ENCODE results near the gene SCYGR4.
"Not testable (repeated sequence)": the region's sequence is repeated elsewhere in the genome, so short reads cannot be mapped to it uniquely, and the experiment has no call there.

Gene SCYGR4

GRCh38 chr2:227598835-227599503, 18.3 kb upstream of the SCYGR4 start, which contains the start of gene SCYGR2:
Gene SCYGR2, plus strand, starts transcription at chr2:227598893. Its CDS starts 0 bp downstream, at chr2:227598893.
- H3K4me3 ChIP-seq; in situ Hi-C loops (cut with MboI; ENCODE audit: low sequenced_read_pairs): not testable (repeated sequence)

DNA sequence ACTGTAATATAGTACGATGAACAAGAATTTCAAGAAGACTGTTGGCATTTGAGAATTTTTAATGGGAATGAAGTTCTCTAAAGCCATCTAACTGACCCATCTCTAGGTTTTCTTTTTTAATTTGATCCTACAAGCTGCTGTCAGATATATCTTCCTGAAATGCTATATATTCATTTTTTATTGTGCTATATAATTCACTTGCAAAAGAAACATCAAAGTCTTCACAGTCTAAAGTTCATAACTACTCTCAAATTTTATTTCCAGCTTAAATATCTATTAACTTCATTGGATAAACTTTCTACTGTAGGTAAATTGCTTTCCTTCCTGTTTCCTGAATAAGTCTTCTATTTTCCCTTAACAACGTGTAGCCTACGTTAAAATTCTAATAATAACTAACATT, 14.9 kb upstream of the SCYGR4 start:
- Histone ChIP-seq H3K4me3 (no peak overlapping the region), H3K27me3 (ENCODE audit: low read depth) (no peaks in the 10 kb centered on the region), H3K9me3 (no peaks in the 10 kb centered on the region), H3K4me1 (no peaks in the 10 kb centered on the region), H3K36me3 (replicated peaks) (no peaks in the 10 kb centered on the region)
- no peak for DNase-seq (ENCODE audit: low spot score in 2 of 2)
- in situ Hi-C loops (cut with MboI; ENCODE audit: low sequenced_read_pairs): no loop called here

More at GRCh38 chr2:227598835-227599503, 18.3 kb upstream of the SCYGR4 start, which contains the start of gene SCYGR2:
- DNase-seq (ENCODE audit: low spot score in 2 of 2); H3K36me3 ChIP-seq (replicated peaks); H3K4me1 ChIP-seq; H3K9me3 ChIP-seq; H3K27me3 ChIP-seq (ENCODE audit: low read depth): not testable (repeated sequence)

- in situ Hi-C loops (cut with MboI; ENCODE audit: low sequenced_read_pairs): no loop called here
- H3K9me3 ChIP-seq: no peaks in the 10 kb centered on the region
Measured at GRCh38 chr2:227606476-227606875, 10.8 kb upstream of the SCYGR4 start.

GRCh38 chr2:227607941-227608340, 9.4 kb upstream of the SCYGR4 start:
- in situ Hi-C loops (cut with MboI; ENCODE audit: low sequenced_read_pairs): no loop called here
- no peaks in the 10 kb centered on the region for H3K4me1 ChIP-seq
- DNase-seq (ENCODE audit: low spot score in 2 of 2): no peak

More at GRCh38 chr2:227606476-227606875, 10.8 kb upstream of the SCYGR4 start:
- no peaks in the 10 kb centered on the region for H3K4me1 ChIP-seq
- no peaks in the 10 kb centered on the region for H3K36me3 ChIP-seq (replicated peaks)
- H3K4me3 ChIP-seq: no peak overlapping the region
- no peak for DNase-seq (ENCODE audit: low spot score in 2 of 2)
- no peaks in the 10 kb centered on the region for H3K27me3 ChIP-seq (ENCODE audit: low read depth)

GRCh38 chr2:227608561-227609338, 8.5 kb upstream of the SCYGR4 start:
- H3K4me1 ChIP-seq: no peaks in the 10 kb centered on the region
- H3K36me3 ChIP-seq (replicated peaks): no peaks in the 10 kb centered on the region
- in situ Hi-C loops (cut with MboI; ENCODE audit: low sequenced_read_pairs): no loop called here
- no peak for DNase-seq (ENCODE audit: low spot score in 2 of 2)
- no peak overlapping the region for H3K4me3 ChIP-seq
- H3K27me3 ChIP-seq (ENCODE audit: low read depth): no peaks in the 10 kb centered on the region
- no peaks in the 10 kb centered on the region for H3K9me3 ChIP-seq

More at GRCh38 chr2:227607941-227608340, 9.4 kb upstream of the SCYGR4 start:
- Histone ChIP-seq H3K9me3 (no peaks in the 10 kb centered on the region), H3K36me3 (replicated peaks) (no peaks in the 10 kb centered on the region), H3K27me3 (ENCODE audit: low read depth) (no peaks in the 10 kb centered on the region), H3K4me3 (no peak overlapping the region)

DNA sequence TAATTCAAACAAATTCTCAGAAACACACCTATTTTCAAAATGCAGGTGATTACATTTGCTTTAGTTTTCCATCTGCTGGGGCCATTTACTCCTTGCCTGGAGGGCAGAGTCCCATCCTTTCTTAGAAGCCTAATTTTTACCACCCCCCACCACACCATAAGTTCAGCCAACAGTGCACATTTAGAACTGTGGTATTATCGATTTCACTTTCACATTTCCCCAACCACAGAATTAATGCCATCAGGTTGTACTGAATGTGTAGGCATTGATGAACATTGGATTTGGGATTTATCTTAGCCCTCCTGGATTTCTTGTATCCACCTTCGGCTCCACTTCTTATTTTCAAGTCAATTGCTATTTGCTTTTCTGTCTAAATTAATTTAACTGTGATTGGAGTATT, 7.2 kb upstream of the SCYGR4 start:
- Histone ChIP-seq H3K9me3 (no peaks in the 10 kb centered on the region), H3K27me3 (ENCODE audit: low read depth) (no peaks in the 10 kb centered on the region), H3K4me3 (no peak overlapping the region), H3K36me3 (replicated peaks) (no peaks in the 10 kb centered on the region), H3K4me1 (no peaks in the 10 kb centered on the region)
- no peak for DNase-seq (ENCODE audit: low spot score in 2 of 2)
- in situ Hi-C loops (cut with MboI; ENCODE audit: low sequenced_read_pairs): no loop called here

DNA sequence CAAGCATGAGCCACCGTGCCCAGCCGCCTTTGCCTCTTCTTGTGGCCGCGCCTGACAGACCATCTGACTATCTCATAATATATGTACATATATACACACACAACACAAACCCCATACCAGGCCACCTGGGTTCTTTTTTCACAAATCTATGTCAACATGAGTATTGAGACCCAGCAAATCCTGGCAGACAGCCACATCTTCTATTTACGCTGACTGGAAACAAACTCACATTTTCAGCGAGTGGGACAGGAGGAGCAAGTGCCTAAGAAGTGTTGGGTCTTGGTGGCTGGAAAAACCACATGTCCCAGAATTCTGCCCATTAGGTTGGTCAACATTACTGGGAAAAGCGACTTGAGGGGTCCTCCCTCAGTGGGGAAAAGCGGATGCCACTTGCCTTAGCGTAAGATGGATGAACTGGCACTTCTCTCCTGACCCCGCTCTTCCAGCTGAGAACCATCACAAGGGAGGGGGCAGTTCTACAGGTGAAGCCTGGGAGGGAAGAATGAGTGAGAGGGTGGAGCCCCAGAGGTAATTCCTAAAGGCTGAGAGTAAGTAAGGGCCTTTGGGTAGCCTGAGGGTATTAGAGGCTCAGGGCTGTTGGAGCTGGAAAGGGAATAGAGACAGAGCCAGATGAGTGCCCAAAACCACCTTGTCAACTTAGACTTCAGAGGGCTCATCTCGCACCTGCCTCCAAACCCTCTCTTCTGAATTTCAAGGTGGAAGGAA, 4.6 kb upstream of the SCYGR4 start:
- Histone ChIP-seq H3K27me3 (ENCODE audit: low read depth) (no peaks in the 10 kb centered on the region), H3K4me3 (no peak overlapping the region), H3K36me3 (replicated peaks) (no peaks in the 10 kb centered on the region), H3K9me3 (no peaks in the 10 kb centered on the region), H3K4me1 (no peaks in the 10 kb centered on the region)
- in situ Hi-C loops (cut with MboI; ENCODE audit: low sequenced_read_pairs): no loop called here
- no peak for DNase-seq (ENCODE audit: low spot score in 2 of 2)

DNA sequence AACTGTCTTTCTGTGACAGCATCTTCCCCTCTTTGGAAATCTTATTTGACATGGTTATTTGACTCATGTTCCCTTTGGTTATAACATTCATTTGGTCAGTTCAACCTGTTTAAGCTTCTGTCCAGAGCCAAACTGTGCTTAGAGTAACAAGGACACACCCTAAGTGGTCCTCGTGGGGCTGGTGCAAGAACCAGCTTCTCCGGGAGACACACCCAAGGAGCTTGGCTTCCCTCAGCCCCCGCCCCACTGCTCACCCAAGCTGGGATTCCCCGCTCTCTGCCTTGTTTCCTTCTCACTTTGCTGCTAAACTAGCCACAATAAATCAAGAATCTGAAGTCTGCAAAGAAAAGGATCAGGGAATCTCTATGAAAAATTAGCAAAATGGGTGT, 4.0 kb upstream of the SCYGR4 start:
- H3K9me3 ChIP-seq: no peaks in the 10 kb centered on the region
- in situ Hi-C loops (cut with MboI; ENCODE audit: low sequenced_read_pairs): no loop called here
- no peaks in the 10 kb centered on the region for H3K4me1 ChIP-seq
- DNase-seq (ENCODE audit: low spot score in 2 of 2): no peak
- no peaks in the 10 kb centered on the region for H3K36me3 ChIP-seq (replicated peaks)
- H3K27me3 ChIP-seq (ENCODE audit: low read depth): no peaks in the 10 kb centered on the region
- no peak overlapping the region for H3K4me3 ChIP-seq

DNA sequence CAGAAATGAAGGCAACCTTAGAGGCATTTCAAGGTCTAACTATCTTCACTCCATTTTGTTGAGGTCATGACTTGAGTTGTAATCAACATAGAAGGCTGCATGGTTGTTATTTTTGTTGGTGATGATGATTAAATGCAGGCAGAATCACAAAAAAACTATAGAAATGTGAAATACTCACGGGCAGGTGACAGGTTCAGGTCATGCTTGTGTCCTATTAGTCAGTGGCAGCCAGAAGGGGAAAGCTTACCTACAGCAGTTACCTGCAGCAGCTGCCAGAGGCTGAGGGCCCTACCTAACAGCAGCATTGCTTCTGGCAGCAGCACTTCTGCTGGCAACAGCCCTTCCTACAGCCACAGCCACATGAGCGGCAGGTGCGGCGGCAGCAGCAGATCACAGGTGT, 3.1 kb upstream of the SCYGR4 start:
- Histone ChIP-seq H3K36me3 (replicated peaks) (no peaks in the 10 kb centered on the region), H3K4me1 (no peaks in the 10 kb centered on the region), H3K9me3 (no peaks in the 10 kb centered on the region), H3K4me3 (no peak overlapping the region), H3K27me3 (ENCODE audit: low read depth) (no peaks in the 10 kb centered on the region)
- no peak for DNase-seq (ENCODE audit: low spot score in 2 of 2)
- in situ Hi-C loops (cut with MboI; ENCODE audit: low sequenced_read_pairs): no loop called here

- no peak for DNase-seq (ENCODE audit: low spot score in 2 of 2)
- H3K9me3 ChIP-seq: no peaks in the 10 kb centered on the region
- H3K4me3 ChIP-seq: no peak within 1 kb of the TSS
- no peaks in the 10 kb centered on the region for H3K27me3 ChIP-seq (ENCODE audit: low read depth)
- in situ Hi-C loops (cut with MboI; ENCODE audit: low sequenced_read_pairs): no loop called here
- H3K36me3 ChIP-seq (replicated peaks): no peaks in the 10 kb centered on the region
- H3K4me1 ChIP-seq: no peaks in the 10 kb centered on the region
Measured at GRCh38 chr2:227614740-227615139, 2.6 kb upstream of the SCYGR4 start, which contains the start of gene SCYGR3. Gene SCYGR3, minus strand, starts transcription at chr2:227614840. Its CDS starts 0 bp downstream, at chr2:227614840.

DNA sequence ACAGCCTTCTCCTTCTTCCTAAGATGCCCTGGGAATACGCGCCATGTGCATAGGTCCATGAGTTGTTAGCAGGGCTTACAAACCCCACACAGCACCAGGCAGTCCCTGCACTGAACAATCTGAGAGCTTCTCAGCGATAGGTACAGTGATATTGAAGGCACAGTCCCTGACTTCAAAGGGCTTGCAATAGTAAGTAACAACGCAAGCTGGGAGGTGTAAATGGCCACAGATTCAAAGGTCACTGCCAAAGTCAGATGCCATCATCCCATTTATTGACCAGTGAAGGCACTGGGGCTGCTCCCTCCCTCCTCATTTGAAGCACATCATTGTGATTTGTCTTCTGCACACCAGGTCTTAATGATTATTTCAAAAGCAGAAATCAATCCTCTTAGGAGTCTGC, 2.1 kb upstream of the SCYGR4 start:
- no peaks in the 10 kb centered on the region for H3K36me3 ChIP-seq (replicated peaks)
- H3K27me3 ChIP-seq (ENCODE audit: low read depth): no peaks in the 10 kb centered on the region
- in situ Hi-C loops (cut with MboI; ENCODE audit: low sequenced_read_pairs): no loop called here
- no peak overlapping the region for H3K4me3 ChIP-seq
- no peak for DNase-seq (ENCODE audit: low spot score in 2 of 2)
- no peaks in the 10 kb centered on the region for H3K4me1 ChIP-seq
- no peaks in the 10 kb centered on the region for H3K9me3 ChIP-seq

- in situ Hi-C loops (cut with MboI; ENCODE audit: low sequenced_read_pairs): no loop called here
Measured at GRCh38 chr2:227615906-227616305, 1.4 kb upstream of the SCYGR4 start.

GRCh38 chr2:227616631-227617030, 667 bp upstream of the SCYGR4 start:
- DNase-seq (ENCODE audit: low spot score in 2 of 2): no peak

More at GRCh38 chr2:227615906-227616305, 1.4 kb upstream of the SCYGR4 start:
- no peaks in the 10 kb centered on the region for H3K36me3 ChIP-seq (replicated peaks)
- H3K9me3 ChIP-seq: no peaks in the 10 kb centered on the region
- no peak for DNase-seq (ENCODE audit: low spot score in 2 of 2)
- no peaks in the 10 kb centered on the region for H3K4me1 ChIP-seq
- H3K4me3 ChIP-seq: no peak overlapping the region
- H3K27me3 ChIP-seq (ENCODE audit: low read depth): no peaks in the 10 kb centered on the region

DNA sequence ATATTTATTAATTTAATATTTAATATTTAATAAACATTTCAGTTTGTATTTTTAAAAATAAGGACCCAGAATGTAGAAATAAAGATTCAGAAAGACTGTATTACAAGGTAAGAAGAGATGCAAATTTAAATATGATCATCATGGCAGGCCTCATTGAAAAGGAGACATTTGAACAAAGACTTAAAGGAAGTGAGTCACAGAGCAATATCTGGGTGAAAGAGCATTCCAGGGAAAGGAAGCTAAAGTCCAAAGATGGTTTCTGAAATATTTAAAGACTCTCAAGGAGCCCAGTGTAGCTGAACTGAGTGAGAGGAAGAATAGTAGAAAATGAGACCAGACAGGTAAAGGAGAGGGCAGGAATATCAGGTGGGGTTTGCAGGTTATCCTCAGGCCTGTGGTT, 5.9 kb downstream of the SCYGR4 start:
- H3K4me1 ChIP-seq: no peaks in the 10 kb centered on the region
- in situ Hi-C loops (cut with MboI; ENCODE audit: low sequenced_read_pairs): no loop called here
- no peak for DNase-seq (ENCODE audit: low spot score in 2 of 2)
- H3K4me3 ChIP-seq: no peak overlapping the region
- no peaks in the 10 kb centered on the region for H3K9me3 ChIP-seq
- H3K27me3 ChIP-seq (ENCODE audit: low read depth): no peaks in the 10 kb centered on the region
- no peaks in the 10 kb centered on the region for H3K36me3 ChIP-seq (replicated peaks)

More at GRCh38 chr2:227616631-227617030, 667 bp upstream of the SCYGR4 start:
- H3K27me3 ChIP-seq (ENCODE audit: low read depth): no peaks in the 10 kb centered on the region
- no peak overlapping the region for H3K4me3 ChIP-seq
- no peaks in the 10 kb centered on the region for H3K4me1 ChIP-seq
- H3K9me3 ChIP-seq: no peaks in the 10 kb centered on the region
- no peaks in the 10 kb centered on the region for H3K36me3 ChIP-seq (replicated peaks)
- in situ Hi-C loops (cut with MboI; ENCODE audit: low sequenced_read_pairs): no loop called here
